GM18909 (cell line): ENCODE results near the gene DAD1.
"Not testable (repeated sequence)": the region's sequence is repeated elsewhere in the genome, so short reads cannot be mapped to it uniquely, and the experiment has no call there.

Experiments
- ATAC-seq: cut with Tn5 transposase; IDR thresholded peaks from one replicate; pipeline ENCODE4 v1.9.1; 2021; ENCODE audit warnings: mild to moderate bottlenecking; ENCODE audit not compliant: unreplicated experiment, poor library complexity

The DAD1 gene

GRCh38 chr14:22599349-22599748 lies 10.3 kb upstream of the DAD1 start:
- ATAC-seq, result no peak

DNA sequence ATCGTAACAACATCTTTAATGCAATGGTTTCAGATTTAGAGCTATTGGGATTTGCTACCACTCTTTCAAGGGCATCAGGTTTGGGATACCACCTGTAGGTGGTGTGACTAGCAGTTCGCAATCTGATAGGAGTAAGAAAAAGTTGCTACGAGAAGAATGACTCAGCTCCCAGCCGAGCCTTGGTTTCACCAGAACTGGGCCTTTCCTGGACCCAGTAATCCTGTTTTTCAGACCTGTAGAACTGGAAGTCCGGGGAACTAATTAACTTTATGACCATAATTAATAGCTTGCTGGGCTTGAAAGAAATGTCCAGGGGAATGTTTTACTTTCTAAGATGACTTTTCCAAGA lies 9.8 kb upstream of the DAD1 start:
- ATAC-seq, result peak; percentile 50

GRCh38 chr14:22598099-22598895 lies 9.3 kb upstream of the DAD1 start, which contains the start of gene ABHD4:
Gene ABHD4 (plus strand): TSS chr14:22598300. CDS start chr14:22598307, 7 bp downstream.
- peak; percentile 80 for ATAC-seq

GRCh38 chr14:22597771-22598098 lies 8.7 kb upstream of the DAD1 start:
- peak; percentile 18 for ATAC-seq

- ATAC-seq, result no peak
Observed at GRCh38 chr14:22597265-22597664, 8.2 kb upstream of the DAD1 start.

DNA sequence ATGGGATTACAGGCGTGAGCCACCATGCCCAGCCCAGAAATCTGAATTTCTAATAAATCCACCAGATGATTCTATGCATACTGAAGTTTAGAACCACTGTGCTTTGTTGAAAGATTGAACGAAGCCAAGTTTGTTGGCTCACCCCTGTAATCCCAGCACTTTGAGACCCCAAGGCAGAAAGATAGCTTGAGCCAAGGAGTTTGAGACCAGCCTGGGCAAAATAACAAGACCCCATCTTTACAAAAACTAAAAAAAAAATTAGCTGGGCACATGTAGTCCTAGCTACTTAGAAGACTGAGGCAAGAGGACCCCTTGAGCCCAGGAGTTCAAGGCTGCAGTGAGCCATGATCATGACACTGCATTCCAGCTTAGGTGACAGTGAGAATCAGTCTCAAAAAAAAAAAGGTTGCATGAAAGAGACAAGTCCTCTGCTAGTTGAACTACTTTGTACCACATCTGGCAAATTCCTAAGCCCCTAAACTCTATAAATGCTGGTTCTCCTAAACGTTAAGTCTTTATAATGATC lies 7.4 kb upstream of the DAD1 start:
- no peak for ATAC-seq

GRCh38 chr14:22594156-22594716 lies 5.2 kb upstream of the DAD1 start:
- ATAC-seq, result no peak

DNA sequence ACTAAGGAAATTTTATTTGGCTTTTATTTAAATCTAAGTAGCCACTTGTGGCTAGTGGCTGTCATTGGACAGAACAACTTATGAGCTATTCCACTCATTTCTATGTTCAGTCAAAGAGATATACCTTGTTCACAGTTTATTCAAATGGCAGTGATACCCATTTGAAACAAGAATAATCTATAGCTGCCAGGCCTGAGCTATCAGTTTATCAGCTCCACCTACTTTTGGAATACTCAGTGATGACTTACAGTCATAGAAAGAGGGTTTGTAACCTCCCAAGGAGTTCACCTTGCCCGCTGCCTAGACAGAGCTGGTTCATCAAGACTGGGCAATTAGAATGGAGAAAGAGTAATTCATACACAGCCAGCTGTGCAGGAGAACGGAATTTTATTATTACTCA lies 4.6 kb upstream of the DAD1 start:
- ATAC-seq, result no peak

DNA sequence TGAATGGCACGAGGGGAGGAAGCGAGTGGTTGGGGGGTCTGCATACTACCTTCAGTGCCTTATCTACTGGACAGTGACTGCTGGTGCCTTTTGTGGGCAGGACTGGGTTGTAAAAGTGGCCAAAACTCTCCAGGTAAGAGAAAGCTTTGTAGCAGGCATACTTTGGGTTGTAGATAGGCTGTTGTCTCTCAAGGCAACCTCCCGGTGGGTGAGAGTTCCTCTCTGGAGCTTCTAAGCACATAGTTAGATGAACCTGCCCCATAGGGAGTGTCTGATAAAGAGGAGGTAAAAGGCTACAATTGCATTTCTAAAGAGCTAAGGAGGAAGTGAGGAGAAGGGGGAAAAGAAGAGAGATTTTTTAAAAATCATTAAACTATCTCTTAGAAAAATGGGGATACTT lies 4.2 kb upstream of the DAD1 start:
- ATAC-seq, result no peak

DNA sequence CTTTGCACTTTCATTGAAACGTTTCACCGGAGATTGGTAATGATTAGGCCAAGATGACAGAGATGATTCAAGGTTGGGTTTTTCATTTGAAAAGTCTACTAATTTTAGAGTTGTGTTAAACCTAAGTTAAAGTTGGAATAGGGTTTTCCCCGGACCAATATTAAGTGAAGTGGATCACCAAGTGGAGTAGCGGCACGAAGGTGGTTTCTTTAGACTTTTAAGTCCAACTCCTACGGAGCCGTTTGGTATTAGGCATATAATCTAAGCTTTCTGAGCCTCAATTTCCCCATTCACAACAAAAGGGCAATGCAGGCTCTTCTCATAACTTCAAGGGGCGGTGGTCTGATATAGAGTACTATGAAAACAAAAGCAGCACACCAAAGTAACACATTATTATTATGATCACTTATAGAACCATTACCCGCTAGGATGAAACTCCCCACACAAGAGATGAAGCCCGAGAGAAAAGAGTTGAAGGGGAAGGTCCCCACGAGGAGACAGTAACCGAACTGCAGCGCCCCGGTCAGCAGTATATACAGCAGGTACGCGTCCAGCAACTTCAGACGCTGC lies 413 bp downstream of the DAD1 start:
- no peak for ATAC-seq

- not testable (repeated sequence) for ATAC-seq
Observed at GRCh38 chr14:22587677-22588422, 1.2 kb downstream of the DAD1 start.

GRCh38 chr14:22587247-22587646 lies 1.8 kb downstream of the DAD1 start:
- ATAC-seq, result no peak

DNA sequence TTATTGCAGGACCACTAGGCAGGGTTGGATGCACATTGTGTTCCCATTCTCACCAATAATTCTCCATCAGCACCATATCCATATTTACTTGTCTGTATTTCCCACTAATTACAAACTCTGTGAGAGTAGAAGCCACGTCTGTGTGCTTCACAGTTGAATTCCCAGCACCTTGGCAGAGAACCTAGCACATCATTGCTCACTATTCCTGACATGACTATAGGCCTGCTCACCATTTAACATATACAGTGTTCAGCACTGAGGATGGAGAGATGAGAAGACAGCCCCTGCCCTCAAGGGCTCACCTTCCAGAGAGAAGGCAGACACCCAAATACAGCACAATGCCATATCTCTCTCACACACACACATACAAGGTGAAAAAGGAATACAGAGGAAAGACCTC lies 5.0 kb downstream of the DAD1 start:
- no peak for ATAC-seq

DNA sequence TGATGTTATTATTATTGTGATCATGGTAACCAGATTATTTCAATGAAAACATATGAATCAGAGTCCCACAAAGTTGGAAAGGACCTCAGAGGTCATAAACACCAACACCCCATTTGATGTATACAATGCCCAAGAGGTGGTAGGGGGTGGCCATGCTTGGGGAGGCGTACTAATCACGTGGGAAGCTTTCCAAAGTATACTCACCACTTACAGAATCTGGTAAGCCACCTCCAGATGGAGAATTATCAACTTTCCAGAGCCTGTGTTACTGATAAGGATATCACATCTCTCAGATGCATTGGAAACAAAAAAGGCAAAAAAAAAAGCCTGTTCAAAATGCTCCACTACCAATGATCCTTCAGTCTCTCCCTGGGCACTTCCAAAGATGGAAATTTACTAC lies 8.4 kb downstream of the DAD1 start:
- no peak for ATAC-seq

- no peak for ATAC-seq
Observed at GRCh38 chr14:22579881-22580280, 9.1 kb downstream of the DAD1 start.

GRCh38 chr14:22579236-22579635 lies 9.8 kb downstream of the DAD1 start:
- no peak for ATAC-seq

- no peak for ATAC-seq
Observed at GRCh38 chr14:22577334-22577908, 11.6 kb downstream of the DAD1 start.

- no peak for ATAC-seq
Observed at GRCh38 chr14:22573804-22574203, 15.2 kb downstream of the DAD1 start.

DNA sequence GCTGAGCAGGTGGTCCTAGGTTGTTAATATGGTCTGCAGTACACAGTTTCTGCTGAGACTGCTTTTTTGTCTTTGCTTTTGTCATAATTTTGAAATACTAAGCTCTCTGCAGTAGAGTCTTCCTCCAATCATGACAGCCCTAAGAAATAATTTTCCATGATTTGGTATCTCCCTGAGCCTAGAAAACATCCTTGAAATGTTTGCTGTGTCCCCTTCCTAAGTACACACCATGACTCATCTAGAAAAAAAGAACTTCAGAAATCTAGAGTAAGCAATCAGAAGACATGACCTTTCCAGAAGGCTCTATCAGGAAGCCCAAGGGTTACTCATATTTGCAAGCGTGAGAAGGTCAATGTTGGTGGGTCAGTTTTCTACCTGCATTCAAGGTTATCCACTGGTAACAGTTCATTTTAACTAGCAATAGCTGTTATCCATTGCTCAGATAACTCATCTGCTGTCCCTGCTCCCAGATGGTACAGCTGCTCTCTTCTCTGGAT lies 16.4 kb downstream of the DAD1 start:
- ATAC-seq, result no peak

DNA sequence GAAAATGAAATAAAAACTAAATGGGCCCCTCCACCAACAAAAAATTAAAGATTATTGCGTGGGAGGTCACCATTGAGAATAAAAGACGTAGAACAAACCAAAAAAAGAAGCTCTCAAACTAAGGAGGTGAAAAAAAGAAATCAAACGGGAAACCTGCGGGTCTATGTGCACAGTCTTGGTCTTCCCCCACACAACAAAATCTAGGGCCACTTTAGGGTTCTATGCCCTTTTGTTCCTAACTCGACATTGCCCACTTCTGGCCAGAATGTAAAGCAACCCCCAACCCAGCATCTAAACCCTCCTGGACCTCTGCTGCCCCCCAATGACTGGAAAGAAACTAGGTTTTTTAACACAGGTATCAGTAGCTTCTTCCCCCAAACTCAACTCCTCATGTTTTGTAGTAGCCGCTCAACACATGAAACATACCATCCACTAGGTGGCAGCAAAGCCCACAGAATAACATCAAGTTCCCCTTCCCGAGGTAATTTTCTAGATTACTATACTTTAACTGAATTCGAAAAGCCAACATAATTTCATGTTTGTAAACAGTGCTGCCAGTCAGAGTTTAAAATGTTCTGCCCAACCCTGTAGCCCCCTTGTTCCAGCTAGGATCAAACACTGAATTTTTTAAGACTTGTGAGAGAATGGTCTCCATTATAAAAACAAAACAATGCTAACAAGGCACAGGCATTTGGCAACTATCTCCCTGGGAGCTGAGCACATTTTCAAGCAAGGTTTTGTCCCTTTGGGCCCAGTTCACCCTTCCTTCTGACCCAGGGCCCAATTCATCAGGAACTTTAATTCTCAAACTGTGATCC lies 18.7 kb downstream of the DAD1 start:
- peak; percentile 71 for ATAC-seq
